Measurements from ENCODE around the gene CSRNP3. TPM values are rescaled to one million over a fixed set of nuclear protein-coding genes. Genes with fewer than 3 reads are reported as not detected.
A peak's percentile ranks its signal among the peaks of the same experiment; 100 is the strongest.

The CSRNP3 gene
- total and polyA plus RNA-seq, 2 donors from 2014 or later: 3.3 to 6.4 TPM

GRCh38 chr2:165536851-165537499, 67.5 kb downstream of the CSRNP3 start:
- no peaks in the 10 kb centered on the region for H3K27me3 ChIP-seq (ENCODE audit: control insufficient read depth, insufficient read depth, low read length)
- no peaks in the 10 kb centered on the region for H3K36me3 ChIP-seq (ENCODE audit: control insufficient read depth in 2 of 3, insufficient read depth in 3 of 3, low read length in 3 of 3)
- H3K4me3 ChIP-seq (ENCODE audit: low read length in 3 of 3): no peak overlapping the region
- FAIRE-seq (no peak), DNase-seq (no peak)
- peaks cover 0 to 4% (median 0%) of the 10 kb centered on the region in 3 donors for H3K4me1 ChIP-seq (ENCODE audit: control insufficient read depth in 2 of 3, insufficient read depth in 2 of 3, low read depth in 1 of 3, low read length in 3 of 3)
- H3K9me3 ChIP-seq (ENCODE audit: control insufficient read depth in 2 of 3, insufficient read depth in 1 of 3, low read length in 3 of 3): no peaks in the 10 kb centered on the region
- intact Hi-C loops (cut with DNase I): no loop called here
- TF ChIP-seq CTCF (IDR thresholded peaks at IDR 0.05; ENCODE audit: borderline replicate concordance, extremely low read depth, insufficient read depth): no peak
- no peak overlapping the region for H3K9ac ChIP-seq (ENCODE audit: low read length in 3 of 3)
- no peak overlapping the region for H3K27ac ChIP-seq (ENCODE audit: low read depth in 2 of 2, low read length in 2 of 2)

DNA sequence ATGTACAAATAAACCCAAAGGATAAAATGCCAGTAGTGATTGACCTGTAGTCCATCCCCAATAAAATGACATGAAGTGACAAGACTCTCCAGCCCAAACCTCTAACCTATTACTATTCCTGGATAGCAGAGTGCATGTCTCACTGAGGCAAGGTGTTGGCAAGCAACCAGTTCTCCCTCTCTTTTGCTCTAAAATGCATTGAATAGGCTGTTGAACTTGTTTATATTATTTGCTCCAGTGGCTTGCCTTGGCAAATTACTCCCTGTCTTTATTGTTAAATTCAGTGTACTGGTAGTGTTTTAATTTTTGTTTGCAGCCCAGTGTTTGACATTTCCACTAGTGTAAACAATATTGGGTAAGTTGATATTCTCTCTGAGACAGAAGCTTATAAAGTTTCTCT, 70.5 kb downstream of the CSRNP3 start:
- no peaks in the 10 kb centered on the region for H3K27me3 ChIP-seq (ENCODE audit: control insufficient read depth, insufficient read depth, low read length)
- peak in 2 of 5 donors; percentile 14 to 24 for DNase-seq
- no peak overlapping the region for H3K27ac ChIP-seq (ENCODE audit: low read depth in 2 of 2, low read length in 2 of 2)
- intact Hi-C loops (cut with DNase I): no loop called here
- no peak for TF ChIP-seq CTCF (IDR thresholded peaks at IDR 0.05; ENCODE audit: borderline replicate concordance, extremely low read depth, insufficient read depth)
- H3K4me1 ChIP-seq (ENCODE audit: control insufficient read depth in 2 of 3, insufficient read depth in 2 of 3, low read depth in 1 of 3, low read length in 3 of 3): peaks cover 0 to 4% (median 0%) of the 10 kb centered on the region in 3 donors
- no peaks in the 10 kb centered on the region for H3K36me3 ChIP-seq (ENCODE audit: control insufficient read depth in 2 of 3, insufficient read depth in 3 of 3, low read length in 3 of 3)
- no peaks in the 10 kb centered on the region for H3K9me3 ChIP-seq (ENCODE audit: control insufficient read depth in 2 of 3, insufficient read depth in 1 of 3, low read length in 3 of 3)
- H3K4me3 ChIP-seq (ENCODE audit: low read length in 3 of 3): no peak overlapping the region
- FAIRE-seq: no peak
- H3K9ac ChIP-seq (ENCODE audit: low read length in 3 of 3): no peak overlapping the region

DNA sequence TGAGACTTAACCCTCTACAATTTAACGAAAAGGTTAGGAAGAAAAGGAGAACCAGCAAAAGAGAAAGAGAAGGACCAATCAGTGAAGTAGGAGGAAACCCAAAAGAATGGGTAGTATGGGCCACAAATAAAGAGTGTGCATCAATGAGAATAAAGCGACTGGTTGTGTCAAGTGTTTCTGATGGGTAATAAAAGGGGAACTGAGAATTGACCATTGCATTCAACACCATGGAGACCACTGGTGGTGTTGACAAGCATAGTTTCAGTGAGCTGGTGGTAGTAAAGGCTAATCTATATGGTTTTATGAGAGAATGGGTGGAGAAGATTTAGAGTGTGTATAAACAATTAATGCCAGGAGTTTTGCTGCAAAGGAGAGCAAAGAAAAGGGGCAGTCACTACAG, 75.4 kb downstream of the CSRNP3 start:
- FAIRE-seq: no peak
- intact Hi-C loops (cut with DNase I): no loop called here

More for the DNA sequence above, 75.4 kb downstream of the CSRNP3 start:
- Histone ChIP-seq H3K27ac (ENCODE audit: low read depth in 2 of 2, low read length in 2 of 2) (no peak overlapping the region), H3K4me1 (ENCODE audit: control insufficient read depth in 2 of 3, insufficient read depth in 2 of 3, low read depth in 1 of 3, low read length in 3 of 3) (no peaks in the 10 kb centered on the region), H3K9me3 (ENCODE audit: control insufficient read depth in 2 of 3, insufficient read depth in 1 of 3, low read length in 3 of 3) (no peaks in the 10 kb centered on the region), H3K36me3 (ENCODE audit: control insufficient read depth in 2 of 3, insufficient read depth in 3 of 3, low read length in 3 of 3) (no peaks in the 10 kb centered on the region), H3K9ac (ENCODE audit: low read length in 3 of 3) (no peak overlapping the region), H3K27me3 (ENCODE audit: control insufficient read depth, insufficient read depth, low read length) (no peaks in the 10 kb centered on the region), H3K4me3 (ENCODE audit: low read length in 3 of 3) (no peak overlapping the region)
- DNase-seq: no peak
- no peak for TF ChIP-seq CTCF (IDR thresholded peaks at IDR 0.05; ENCODE audit: borderline replicate concordance, extremely low read depth, insufficient read depth)
